Measurements from ENCODE around the gene CD247.

Gene CD247

GRCh38 chr1:167435484-167435883, 82.8 kb downstream of the CD247 start:
- DNase-seq (ENCODE audit: low read depth) = no peak

- no peak for DNase-seq (ENCODE audit: low read depth)
Measured at GRCh38 chr1:167434306-167434705, 84.0 kb downstream of the CD247 start.

- DNase-seq (ENCODE audit: low read depth) = no peak
Measured at GRCh38 chr1:167433884-167434283, 84.4 kb downstream of the CD247 start.

- DNase-seq (ENCODE audit: low read depth) = no peak
Measured at GRCh38 chr1:167432780-167433179, 85.5 kb downstream of the CD247 start.

- no peak for DNase-seq (ENCODE audit: low read depth)
Measured at GRCh38 chr1:167431909-167432650, 86.2 kb downstream of the CD247 start.

GRCh38 chr1:167431261-167431908, 86.9 kb downstream of the CD247 start:
- DNase-seq (ENCODE audit: low read depth) = no peak

GRCh38 chr1:167430849-167431242, 87.5 kb downstream of the CD247 start:
- no peak for DNase-seq (ENCODE audit: low read depth)

GRCh38 chr1:167430134-167430848, 88.0 kb downstream of the CD247 start:
- no peak for DNase-seq (ENCODE audit: low read depth)

GRCh38 chr1:167429612-167430011, 88.7 kb downstream of the CD247 start:
- DNase-seq (ENCODE audit: low read depth) = no peak

GRCh38 chr1:167428395-167428794, 89.9 kb downstream of the CD247 start:
- peak; percentile 67 for DNase-seq (ENCODE audit: low read depth)

GRCh38 chr1:167427848-167428247, 90.5 kb downstream of the CD247 start:
- peak; percentile 3 for DNase-seq (ENCODE audit: low read depth)

GRCh38 chr1:167426716-167427115, 91.6 kb downstream of the CD247 start:
- no peak for DNase-seq (ENCODE audit: low read depth)

GRCh38 chr1:167425482-167425881, 92.8 kb downstream of the CD247 start:
- DNase-seq (ENCODE audit: low read depth) = no peak

- no peak for DNase-seq (ENCODE audit: low read depth)
Measured at GRCh38 chr1:167423684-167424619, 94.4 kb downstream of the CD247 start.

- peak; percentile 52 for DNase-seq (ENCODE audit: low read depth)
Measured at GRCh38 chr1:167420510-167420909, 97.8 kb downstream of the CD247 start.

- DNase-seq (ENCODE audit: low read depth) = no peak
Measured at GRCh38 chr1:167419245-167419644, 99.1 kb downstream of the CD247 start.

- DNase-seq (ENCODE audit: low read depth) = no peak
Measured at GRCh38 chr1:167418391-167418790, 99.9 kb downstream of the CD247 start.

- peak; percentile 2 for DNase-seq (ENCODE audit: low read depth)
Measured at GRCh38 chr1:167416506-167416905, 101.8 kb downstream of the CD247 start.

- DNase-seq (ENCODE audit: low read depth) = no peak
Measured at GRCh38 chr1:167413328-167413727, 105.0 kb downstream of the CD247 start.

- DNase-seq (ENCODE audit: low read depth) = peak; percentile 23
Measured at GRCh38 chr1:167412920-167413319, 105.4 kb downstream of the CD247 start.

- DNase-seq (ENCODE audit: low read depth) = no peak
Measured at GRCh38 chr1:167412072-167412471, 106.3 kb downstream of the CD247 start.

GRCh38 chr1:167409183-167409582, 109.1 kb downstream of the CD247 start:
- DNase-seq (ENCODE audit: low read depth) = no peak

All from amniotic epithelial cell (primary cell).